ENCODE measurements around the gene RAVER1.
"Not testable (repeated sequence)": the region's sequence is repeated elsewhere in the genome, so short reads cannot be mapped to it uniquely, and the experiment has no call there.

RAVER1 gene

GRCh38 chr19:10289836-10290356 is 43.4 kb downstream of the RAVER1 start, which contains the start of gene ICAM5:
TSS of gene ICAM5 (plus strand) at chr19:10289952. CDS start at chr19:10290044, 92 bp downstream.
- peak; percentile 86 for DNase-seq

- DNase-seq, result peak; percentile 92
These were observed 44.0 kb downstream of the RAVER1 start for GRCh38 chr19:10289167-10289835.

GRCh38 chr19:10288662-10289166 is 44.6 kb downstream of the RAVER1 start:
- peak; percentile 97 for DNase-seq

GRCh38 chr19:10286803-10287737 is 46.3 kb downstream of the RAVER1 start, which contains the start of gene ICAM4:
TSS of gene ICAM4 (plus strand) at chr19:10286955. CDS start at chr19:10287013, 58 bp downstream.
- peak; percentile 96 for DNase-seq

- DNase-seq, result no peak
These were observed 47.9 kb downstream of the RAVER1 start for GRCh38 chr19:10285393-10285792.

GRCh38 chr19:10284960-10285278 is 48.4 kb downstream of the RAVER1 start:
- no peak for DNase-seq

GRCh38 chr19:10284065-10284959 is 49.0 kb downstream of the RAVER1 start:
- DNase-seq, result no peak

- peak; percentile 76 for DNase-seq
These were observed 49.8 kb downstream of the RAVER1 start for GRCh38 chr19:10283301-10284064.

- DNase-seq, result not testable (repeated sequence)
These were observed 51.3 kb downstream of the RAVER1 start for GRCh38 chr19:10282043-10282442.

- no peak for DNase-seq
These were observed 53.4 kb downstream of the RAVER1 start for GRCh38 chr19:10279737-10280442.

- no peak for DNase-seq
These were observed 54.4 kb downstream of the RAVER1 start for GRCh38 chr19:10278935-10279334.

- no peak for DNase-seq
These were observed 55.3 kb downstream of the RAVER1 start for GRCh38 chr19:10277795-10278589.

- no peak for DNase-seq
These were observed 58.7 kb downstream of the RAVER1 start for GRCh38 chr19:10274589-10274988.

GRCh38 chr19:10271543-10272086 is 61.7 kb downstream of the RAVER1 start:
- DNase-seq, result peak; percentile 25

GRCh38 chr19:10270616-10271394 is 62.5 kb downstream of the RAVER1 start, which contains the start of gene ICAM1:
TSS of gene ICAM1 (plus strand) at chr19:10271120. CDS start at chr19:10271160, 40 bp downstream.
- DNase-seq, result peak; percentile 84

GRCh38 chr19:10270180-10270615 is 63.1 kb downstream of the RAVER1 start:
- DNase-seq, result peak; percentile 78

GRCh38 chr19:10269333-10270179 is 63.8 kb downstream of the RAVER1 start:
- peak; percentile 87 for DNase-seq

GRCh38 chr19:10268071-10268470 is 65.3 kb downstream of the RAVER1 start:
- no peak for DNase-seq
